Gastroesophageal sphincter (tissue), 4 donors: ENCODE measurements around the gene CDH11. TPM values are rescaled to one million over a fixed set of nuclear protein-coding genes. Genes with fewer than 3 reads are reported as not detected.

Source experiments
- ATAC-seq: fragments of 150-250 bp; one replicate; pipeline ENCODE4 v1.9.1; 2016; ENCODE audit warnings: mild to moderate bottlenecking, moderate library complexity
- H3K27ac ChIP-seq, 4 donors: fragments of 200-600 bp; sonication (generic) in 3 of 4; 1 replicate in 3 of 4; 2 replicates in 1 of 4; pipeline ENCODE4 v1.5.1; 2016 to 2019
- H3K27me3 ChIP-seq: fragments of 200-600 bp; sonication (generic); one replicate; pipeline ENCODE4 v1.5.1; 2019
- H3K36me3 ChIP-seq, 2 donors: fragments of 200-600 bp; sonication (generic); one replicate each; pipeline ENCODE4 v1.5.1; 2019; ENCODE audit warnings: control low read depth in 1 of 2
- H3K4me1 ChIP-seq, 3 donors: fragments of 200-600 bp; sonication (generic); 1 replicate in 2 of 3; 2 replicates in 1 of 3; pipeline ENCODE4 v1.5.1; 2016 to 2019; ENCODE audit warnings: control low read depth in 2 of 3
- H3K4me3 ChIP-seq, 2 donors: fragments of 200-600 bp; sonication (generic); one replicate each; pipeline ENCODE4 v1.5.1; 2019; ENCODE audit warnings: mild to moderate bottlenecking in 1 of 2, moderate library complexity in 1 of 2
- H3K9me3 ChIP-seq, 3 donors: fragments of 200-600 bp; sonication (generic); one replicate each; pipeline ENCODE4 v1.5.1; 2017 to 2019; ENCODE audit warnings: control low read depth in 2 of 3
- EP300 ChIP-seq: sonication (generic); formaldehyde crosslinking; IDR thresholded peaks from one replicate; pipeline ENCODE4 v1.6.1; 2017; ENCODE audit warnings: antibody characterized with exemption, mild to moderate bottlenecking
- POLR2A ChIP-seq, 2 donors: fragments of 450-650 bp; IDR thresholded peaks; one replicate each; pipeline ENCODE4 v1.6.1; 2017; ENCODE audit warnings: antibody characterized with exemption in 2 of 2, mild to moderate bottlenecking in 2 of 2, moderate library complexity in 1 of 2
- POLR2AphosphoS5 ChIP-seq: sonication (generic); formaldehyde crosslinking; IDR thresholded peaks from one replicate; pipeline ENCODE4 v1.6.1; 2017; ENCODE audit warnings: antibody characterized with exemption
- WGBS, 2 donors: methylation state at CpG; one replicate each; pipeline ENCODE4 v1.1.5; 2018; ENCODE audit warnings: low coverage in 1 of 2; 5-methylcytosine and 5-hydroxymethylcytosine counted together
- total RNA-seq, 4 donors: library from RNA; depleted of rRNA; stranded (reverse); fragments of >200 nt; gene quantifications; one replicate each; pipeline ENCODE4 v1.1.0, GENCODE V29; 2016
- TF ChIP-seq, protein P1 (sequence below), 4 experiments: fragments of 200-600 bp in 2 of 4; fragments of 450-650 bp in 2 of 4; sonication (generic) in 1 of 4; IDR thresholded peaks; one replicate each; pipeline ENCODE4 v1.5.1; 2017 to 2019; ENCODE audit warnings: antibody characterized with exemption in 4 of 4, mild to moderate bottlenecking in 2 of 4, moderate library complexity in 2 of 4

CDH11 gene
- total RNA-seq, 4 donors from 2014 or later: 37.4 to 78.9 (median 62.8) TPM

DNA sequence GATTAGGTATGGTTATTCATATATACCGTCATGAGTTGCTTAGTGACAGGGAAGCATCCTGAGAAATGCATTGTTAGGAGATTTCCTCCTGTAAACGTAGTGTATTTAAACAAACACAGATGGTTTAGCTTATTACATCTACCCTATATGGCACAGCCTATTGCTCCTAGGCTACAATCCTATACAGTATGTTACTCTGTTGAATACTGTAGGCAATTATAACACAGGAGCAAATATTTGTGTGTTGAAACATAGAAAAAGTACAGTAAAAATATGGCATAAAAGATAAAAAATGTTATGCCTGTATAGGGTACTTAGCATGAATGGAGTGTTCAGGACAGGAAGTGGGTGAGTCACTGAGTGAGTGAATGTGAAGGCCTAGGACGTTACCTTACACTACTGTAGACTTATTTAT is 157.7 kb downstream of the CDH11 start:
- Histone ChIP-seq H3K9me3 (no peaks in the 10 kb centered on the region), H3K36me3 (peaks cover 0 to 7% of the 10 kb centered on the region in 2 donors), H3K4me1 (no peaks in the 10 kb centered on the region), H3K4me3 (no peak overlapping the region), H3K27me3 (no peaks in the 10 kb centered on the region), H3K27ac (no peak overlapping the region)
- TF ChIP-seq POLR2A (IDR thresholded peaks at IDR 0.05): no peak
- 63 to 76% methylated on average over 3 of the region's 3 CpGs for WGBS, 2 donors
- no peak for ATAC-seq

DNA sequence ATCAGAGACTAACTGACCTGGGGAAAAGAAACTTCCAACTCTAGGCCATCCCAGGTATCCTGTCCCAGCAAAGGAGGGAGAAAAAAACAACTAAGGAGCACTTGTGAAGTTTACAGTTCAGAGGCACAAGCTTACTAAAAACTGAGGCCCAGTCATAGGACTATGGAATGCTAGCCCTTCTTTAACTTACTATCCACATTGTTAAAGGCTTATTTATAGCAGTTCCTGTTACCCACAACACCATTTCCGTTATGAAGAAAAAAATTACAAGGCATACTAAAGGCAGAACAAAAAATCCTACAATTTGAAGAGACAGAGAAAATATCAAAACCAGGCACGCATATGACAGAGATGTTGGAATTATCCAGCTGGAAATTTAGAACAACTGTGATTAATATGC is 159.1 kb downstream of the CDH11 start:
- no peak overlapping the region for H3K4me3 ChIP-seq
- no peaks in the 10 kb centered on the region for H3K4me1 ChIP-seq
- 41 to 47% methylated on average over 2 of the region's 2 CpGs for WGBS, 2 donors
- no peak for ATAC-seq
- H3K36me3 ChIP-seq: peaks cover 0 to 7% of the 10 kb centered on the region in 2 donors
- no peak overlapping the region for H3K27ac ChIP-seq
- H3K9me3 ChIP-seq: no peaks in the 10 kb centered on the region
- TF ChIP-seq EP300 (no peak), POLR2AphosphoS5 (no peak), POLR2A (IDR thresholded peaks at IDR 0.05) (no peak)
- TF ChIP-seq, protein P1, sequence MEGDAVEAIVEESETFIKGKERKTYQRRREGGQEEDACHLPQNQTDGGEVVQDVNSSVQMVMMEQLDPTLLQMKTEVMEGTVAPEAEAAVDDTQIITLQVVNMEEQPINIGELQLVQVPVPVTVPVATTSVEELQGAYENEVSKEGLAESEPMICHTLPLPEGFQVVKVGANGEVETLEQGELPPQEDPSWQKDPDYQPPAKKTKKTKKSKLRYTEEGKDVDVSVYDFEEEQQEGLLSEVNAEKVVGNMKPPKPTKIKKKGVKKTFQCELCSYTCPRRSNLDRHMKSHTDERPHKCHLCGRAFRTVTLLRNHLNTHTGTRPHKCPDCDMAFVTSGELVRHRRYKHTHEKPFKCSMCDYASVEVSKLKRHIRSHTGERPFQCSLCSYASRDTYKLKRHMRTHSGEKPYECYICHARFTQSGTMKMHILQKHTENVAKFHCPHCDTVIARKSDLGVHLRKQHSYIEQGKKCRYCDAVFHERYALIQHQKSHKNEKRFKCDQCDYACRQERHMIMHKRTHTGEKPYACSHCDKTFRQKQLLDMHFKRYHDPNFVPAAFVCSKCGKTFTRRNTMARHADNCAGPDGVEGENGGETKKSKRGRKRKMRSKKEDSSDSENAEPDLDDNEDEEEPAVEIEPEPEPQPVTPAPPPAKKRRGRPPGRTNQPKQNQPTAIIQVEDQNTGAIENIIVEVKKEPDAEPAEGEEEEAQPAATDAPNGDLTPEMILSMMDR (IDR thresholded peaks at IDR 0.05): no peak
- H3K27me3 ChIP-seq: no peaks in the 10 kb centered on the region

DNA sequence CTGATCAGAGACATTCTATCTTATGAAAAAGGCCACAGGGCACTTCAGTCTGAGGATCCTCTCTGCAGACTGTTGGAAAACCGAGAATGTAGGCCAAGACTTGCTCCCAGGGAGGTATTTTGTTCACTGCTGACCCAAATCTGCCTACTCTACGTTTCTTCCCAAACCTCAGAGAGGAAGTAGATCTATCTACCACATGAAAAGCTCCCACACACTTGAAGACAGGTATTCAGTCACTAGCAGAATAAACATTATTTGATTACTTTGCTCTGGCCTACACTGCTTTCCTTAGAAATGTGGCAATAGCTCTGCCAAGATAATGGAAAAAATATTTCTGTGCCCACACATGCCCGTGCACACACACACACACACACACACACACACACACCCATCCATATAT is 164.6 kb downstream of the CDH11 start:
- Histone ChIP-seq H3K36me3 (peaks cover 0 to 3% of the 10 kb centered on the region in 2 donors), H3K9me3 (no peaks in the 10 kb centered on the region), H3K27ac (no peak overlapping the region), H3K4me1 (peaks cover 0 to 5% (median 0%) of the 10 kb centered on the region in 3 donors), H3K27me3 (no peaks in the 10 kb centered on the region), H3K4me3 (no peak overlapping the region)
- WGBS, 2 donors: 38 to 51% methylated on average over 3 of the region's 3 CpGs
- TF ChIP-seq POLR2AphosphoS5: no peak
- TF ChIP-seq, protein P1 (IDR thresholded peaks at IDR 0.05): no peak
- TF ChIP-seq EP300: no peak
- no peak for TF ChIP-seq POLR2A (IDR thresholded peaks at IDR 0.05)
- no peak for ATAC-seq

DNA sequence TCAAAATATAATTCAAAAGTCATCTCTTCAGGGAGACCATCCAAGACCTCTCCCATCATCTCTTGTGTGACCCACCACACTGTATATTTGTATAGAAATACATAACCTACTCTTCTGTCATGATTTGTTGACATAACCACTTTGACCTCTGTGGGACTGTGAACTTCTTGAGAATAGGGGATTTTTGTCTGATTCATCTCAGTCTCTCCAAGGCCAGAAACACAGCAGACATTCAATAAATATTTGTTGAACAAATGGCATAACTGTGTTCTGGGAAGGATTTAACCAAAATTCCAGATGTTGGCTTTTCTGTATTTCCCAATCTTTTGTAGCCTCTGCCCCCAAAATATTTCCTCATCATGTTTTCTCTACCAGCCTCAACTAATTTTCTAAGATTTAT is 169.7 kb downstream of the CDH11 start:
- no peak overlapping the region for H3K27ac ChIP-seq
- H3K36me3 ChIP-seq: peaks cover 0 to 26% of the 10 kb centered on the region in 2 donors
- H3K27me3 ChIP-seq: no peaks in the 10 kb centered on the region
- peak; percentile 25 for TF ChIP-seq POLR2AphosphoS5
- no peak for TF ChIP-seq EP300
- no peaks in the 10 kb centered on the region for H3K9me3 ChIP-seq
- no peak overlapping the region for H3K4me3 ChIP-seq
- peak; percentile 48 for ATAC-seq
- peaks cover 0 to 12% (median 0%) of the 10 kb centered on the region in 3 donors for H3K4me1 ChIP-seq

DNA sequence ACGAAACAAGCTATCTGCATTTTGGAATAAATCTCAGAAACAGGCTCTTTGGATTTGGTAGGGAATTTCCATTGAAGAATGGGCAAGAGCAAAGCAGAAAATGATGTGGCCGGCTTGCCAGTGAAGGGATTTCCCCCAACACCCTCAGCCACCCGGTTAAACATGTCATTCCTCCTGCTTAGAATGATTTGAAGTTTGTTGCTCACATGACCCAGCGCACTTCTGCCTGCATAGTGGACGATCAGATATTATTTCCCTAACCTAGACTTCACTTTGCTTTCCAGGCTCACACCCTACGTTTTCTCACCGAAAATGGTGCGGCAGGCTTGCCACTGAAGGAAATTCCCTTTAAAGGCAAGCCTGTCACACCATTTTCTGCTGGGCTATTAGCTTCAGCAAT is 170.7 kb downstream of the CDH11 start:
- H3K4me1 ChIP-seq: peaks cover 0 to 12% (median 0%) of the 10 kb centered on the region in 3 donors
- H3K9me3 ChIP-seq: no peaks in the 10 kb centered on the region
- TF ChIP-seq, protein P1 (IDR thresholded peaks at IDR 0.05): no peak
- TF ChIP-seq POLR2AphosphoS5 (no peak), EP300 (no peak), POLR2A (IDR thresholded peaks at IDR 0.05) (no peak)
- no peak overlapping the region for H3K27ac ChIP-seq
- no peak overlapping the region for H3K4me3 ChIP-seq
- H3K27me3 ChIP-seq: no peaks in the 10 kb centered on the region
- no peak for ATAC-seq
- whole genome bisulfite sequencing, 2 donors: 77% methylated on average over 6 to 8 of the region's 8 CpGs
- peaks cover 0 to 27% of the 10 kb centered on the region in 2 donors for H3K36me3 ChIP-seq

DNA sequence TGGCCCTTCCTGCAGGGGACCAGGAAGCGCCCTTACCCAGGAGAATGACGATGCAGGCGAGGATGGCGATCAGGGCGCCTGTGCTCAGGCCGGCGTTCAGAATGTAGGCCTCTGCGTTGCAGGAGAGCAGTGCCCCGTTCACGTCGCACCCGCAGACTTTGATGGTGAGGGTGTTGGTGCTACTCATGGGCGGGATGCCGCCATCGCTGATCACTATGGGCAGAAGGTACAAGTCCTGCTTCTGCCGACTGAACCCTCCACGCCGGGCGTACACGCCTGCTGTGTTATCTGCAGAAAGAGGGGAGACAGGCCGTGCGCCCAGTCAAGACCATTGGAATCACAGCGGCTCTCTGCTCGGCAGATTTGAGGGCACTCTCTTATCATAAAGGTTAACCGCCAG is 171.1 kb downstream of the CDH11 start:
- Histone ChIP-seq H3K9me3 (no peaks in the 10 kb centered on the region), H3K4me1 (peaks cover 0 to 12% (median 0%) of the 10 kb centered on the region in 3 donors), H3K27me3 (no peaks in the 10 kb centered on the region), H3K27ac (no peak overlapping the region), H3K4me3 (no peak overlapping the region), H3K36me3 (peaks cover 0 to 27% of the 10 kb centered on the region in 2 donors)
- no peak for ATAC-seq
- TF ChIP-seq, protein P1 (IDR thresholded peaks at IDR 0.05): no peak
- TF ChIP-seq EP300: no peak
- TF ChIP-seq POLR2A (IDR thresholded peaks at IDR 0.05): no peak
- no peak for TF ChIP-seq POLR2AphosphoS5
- whole genome bisulfite sequencing, 2 donors: 94 to 95% methylated on average over 7 to 11 of the region's 25 CpGs
